NCI-H1092 (cell line): ENCODE results near the gene MIDN.
"Not testable (repeated sequence)": the region's sequence is repeated elsewhere in the genome, so short reads cannot be mapped to it uniquely, and the experiment has no call there.

Source experiments
- DNase-seq: peaks from one replicate; lab custom pipeline; 2025; lab: John Stamatoyannopoulos, UW

Gene MIDN

GRCh38 chr19:1248139-1248785 is at the start of gene MIDN:
Gene MIDN (plus strand): TSS chr19:1248583. CDS start chr19:1250297, 1,714 bp downstream.
- DNase-seq = no peak

DNA sequence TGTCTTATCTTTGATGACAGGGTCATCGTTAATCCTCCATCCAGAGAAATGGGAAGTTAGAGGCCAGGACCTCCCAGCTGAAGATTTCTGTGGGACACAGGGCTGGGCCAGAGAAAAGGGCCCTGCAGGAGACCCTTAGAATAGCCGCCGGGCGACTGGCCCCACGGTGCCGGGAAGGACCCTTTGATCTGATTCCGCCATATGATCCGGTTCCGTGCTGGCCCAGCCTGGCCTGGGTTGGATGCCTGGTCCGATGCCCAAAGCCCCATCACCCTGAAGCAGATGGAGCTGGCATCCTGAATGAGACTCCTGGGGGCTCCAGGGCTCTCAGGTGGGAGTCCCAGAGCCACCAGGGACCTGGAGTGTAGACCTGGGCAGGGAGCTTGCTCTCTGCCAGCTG is 48.9 kb upstream of the MIDN start:
- no peak for DNase-seq

DNA sequence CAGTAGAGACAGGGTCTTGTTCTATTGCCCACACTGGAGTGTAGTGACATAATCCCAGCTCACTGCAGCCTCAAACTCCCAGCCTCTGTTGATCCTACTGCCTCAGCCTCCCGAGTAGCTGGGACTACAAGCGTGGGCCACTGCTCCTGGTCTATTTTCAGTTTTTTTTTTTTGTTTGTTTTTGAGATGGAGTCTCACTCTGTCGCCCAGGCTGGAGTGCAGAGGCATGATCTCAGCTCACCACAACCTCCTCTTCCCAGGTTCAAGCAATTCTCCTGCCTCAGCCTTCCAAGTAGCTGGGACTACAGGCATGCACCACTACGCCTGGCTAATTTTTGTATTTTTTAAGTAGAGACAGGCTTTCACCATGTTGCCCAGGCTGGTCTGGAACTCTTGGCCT is 47.8 kb upstream of the MIDN start:
- DNase-seq = not testable (repeated sequence)

- DNase-seq = peak; percentile 97
Measured at GRCh38 chr19:1205114-1206099, 43.0 kb upstream of the MIDN start, which contains the start of gene STK11. Gene STK11 (plus strand): TSS chr19:1205778. CDS start chr19:1206914, 1,136 bp downstream.

DNA sequence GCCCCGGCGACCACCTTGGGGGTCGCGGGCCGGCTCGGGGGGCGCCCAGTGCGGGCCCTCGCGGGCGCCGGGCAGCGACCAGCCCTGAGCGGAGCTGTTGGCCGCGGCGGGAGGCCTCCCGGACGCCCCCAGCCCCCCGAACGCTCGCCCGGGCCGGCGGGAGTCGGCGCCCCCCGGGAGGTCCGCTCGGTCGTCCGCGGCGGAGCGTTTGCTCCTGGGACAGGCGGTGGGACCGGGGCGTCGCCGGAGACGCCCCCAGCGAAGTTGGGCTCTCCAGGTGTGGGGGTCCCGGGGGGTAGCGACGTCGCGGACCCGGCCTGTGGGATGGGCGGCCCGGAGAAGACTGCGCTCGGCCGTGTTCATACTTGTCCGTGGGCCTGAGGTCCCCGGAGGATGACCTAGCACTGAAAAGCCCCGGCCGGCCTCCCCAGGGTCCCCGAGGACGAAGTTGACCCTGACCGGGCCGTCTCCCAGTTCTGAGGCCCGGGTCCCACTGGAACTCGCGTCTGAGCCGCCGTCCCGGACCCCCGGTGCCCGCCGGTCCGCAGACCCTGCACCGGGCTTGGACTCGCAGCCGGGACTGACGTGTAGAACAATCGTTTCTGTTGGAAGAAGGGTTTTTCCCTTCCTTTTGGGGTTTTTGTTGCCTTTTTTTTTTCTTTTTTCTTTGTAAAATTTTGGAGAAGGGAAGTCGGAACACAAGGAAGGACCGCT is 42.1 kb upstream of the MIDN start:
- no peak for DNase-seq

DNA sequence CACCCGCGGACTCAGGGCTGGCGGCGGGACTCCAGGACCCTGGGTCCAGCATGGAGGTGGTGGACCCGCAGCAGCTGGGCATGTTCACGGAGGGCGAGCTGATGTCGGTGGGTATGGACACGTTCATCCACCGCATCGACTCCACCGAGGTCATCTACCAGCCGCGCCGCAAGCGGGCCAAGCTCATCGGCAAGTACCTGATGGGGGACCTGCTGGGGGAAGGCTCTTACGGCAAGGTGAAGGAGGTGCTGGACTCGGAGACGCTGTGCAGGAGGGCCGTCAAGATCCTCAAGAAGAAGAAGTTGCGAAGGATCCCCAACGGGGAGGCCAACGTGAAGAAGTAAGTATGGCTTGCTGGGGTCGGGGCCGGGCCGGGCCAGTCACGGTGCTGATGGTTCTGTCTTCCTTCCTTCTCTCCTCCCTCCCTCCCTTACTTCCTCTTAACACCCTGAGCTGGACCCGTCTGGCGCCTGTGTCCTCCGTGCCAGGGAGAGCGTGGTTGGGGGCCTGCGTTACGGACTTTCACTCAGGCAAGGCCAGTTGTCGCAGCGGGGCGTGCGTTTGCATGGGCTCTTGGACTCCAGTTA is 41.4 kb upstream of the MIDN start:
- no peak for DNase-seq

- DNase-seq = not testable (repeated sequence)
Measured at GRCh38 chr19:1208830-1209229, 39.6 kb upstream of the MIDN start.

DNA sequence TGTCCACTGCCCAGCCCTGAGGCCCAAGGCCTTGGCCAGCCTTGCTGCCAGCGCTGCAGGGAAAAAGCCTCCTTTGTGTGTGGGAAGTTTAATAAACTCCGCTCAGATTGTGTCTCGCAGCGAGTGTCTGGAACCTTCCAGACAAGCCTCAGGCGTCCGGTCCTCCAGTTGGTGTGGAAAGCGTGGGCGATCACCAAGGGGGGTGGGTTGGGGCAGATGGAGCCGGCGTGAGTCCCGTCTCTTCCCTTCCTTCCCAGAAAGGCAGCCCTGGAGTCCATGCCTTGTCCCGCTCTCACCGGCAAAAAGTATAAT is 38.2 kb upstream of the MIDN start:
- no peak for DNase-seq

GRCh38 chr19:1211494-1212234 is 36.7 kb upstream of the MIDN start:
- DNase-seq = no peak

DNA sequence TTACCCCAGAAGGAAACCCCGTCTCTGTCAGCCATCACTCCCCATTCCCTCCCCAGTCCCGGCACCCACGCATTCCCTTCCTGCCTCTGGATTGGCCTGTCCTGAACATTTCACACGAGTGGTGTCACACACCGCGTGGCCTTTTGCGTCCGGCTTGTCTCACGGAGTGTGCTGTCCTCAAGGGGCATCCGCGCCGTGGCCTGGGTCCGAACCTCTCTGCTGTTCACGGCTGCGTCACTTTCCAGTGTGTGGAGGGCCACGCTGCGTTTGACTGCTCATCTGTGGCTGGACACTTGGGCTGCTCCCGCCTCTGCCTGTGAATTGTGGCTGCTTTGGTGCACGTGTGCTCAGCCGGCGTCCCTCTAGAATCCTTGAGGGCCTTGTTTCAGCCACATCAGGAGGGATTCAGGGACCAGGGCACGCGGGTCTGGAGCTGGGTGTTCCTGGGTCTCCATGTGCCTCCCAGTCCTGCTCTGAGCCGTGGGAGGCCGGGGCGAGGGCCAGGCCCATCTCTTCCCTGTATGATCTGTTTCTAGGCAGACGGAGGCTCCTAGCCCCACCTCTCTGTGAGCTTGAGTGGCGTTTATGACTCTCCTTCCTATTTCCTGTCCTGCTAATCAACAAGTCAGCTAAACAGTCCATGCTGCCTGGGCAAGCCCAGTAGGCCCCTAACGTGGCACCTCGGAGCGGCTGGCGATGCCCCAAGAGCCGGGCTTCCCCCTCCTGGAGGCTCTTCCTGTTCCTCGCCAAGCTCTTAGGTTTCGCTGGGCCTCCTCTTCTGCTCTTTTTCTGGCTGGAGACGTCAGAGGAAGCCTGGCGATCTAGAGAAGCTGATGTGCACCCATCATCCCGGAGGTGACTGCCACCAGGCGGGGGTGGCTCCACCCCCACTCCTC is 34.7 kb upstream of the MIDN start:
- no peak for DNase-seq

DNA sequence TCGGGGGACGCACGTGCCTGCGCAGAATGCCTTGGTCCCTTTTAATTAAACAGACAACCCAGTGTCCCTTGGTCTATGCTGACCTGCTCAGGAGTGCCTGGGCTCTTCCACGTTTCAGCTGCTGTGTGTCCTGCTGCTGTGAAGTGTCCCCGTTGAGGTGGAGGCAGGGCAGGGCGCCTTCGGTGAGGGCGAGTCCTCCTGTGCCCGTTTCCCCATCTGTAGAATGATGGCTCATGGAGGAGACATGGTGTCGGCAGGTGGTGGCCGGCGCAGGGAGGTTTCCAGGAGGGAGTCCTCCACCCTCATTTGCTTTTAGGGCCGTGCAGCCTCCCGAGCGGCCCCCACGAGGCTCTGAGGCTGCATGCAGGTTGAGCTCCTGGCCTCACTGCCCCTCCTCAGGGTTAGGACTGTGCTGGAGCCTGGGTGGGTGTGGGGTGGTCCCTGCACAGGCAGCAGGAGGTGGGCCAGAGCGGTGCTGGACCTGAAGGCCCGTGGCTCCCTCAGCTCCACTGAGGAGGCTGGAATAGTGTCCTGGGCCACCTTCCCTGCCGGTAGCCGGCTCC is 34.0 kb upstream of the MIDN start:
- DNase-seq = no peak

- DNase-seq = no peak
Measured at GRCh38 chr19:1214862-1215731, 33.3 kb upstream of the MIDN start.

GRCh38 chr19:1216756-1217155 is 31.6 kb upstream of the MIDN start:
- no peak for DNase-seq

- DNase-seq = no peak
Measured at GRCh38 chr19:1217366-1217765, 31.0 kb upstream of the MIDN start.

DNA sequence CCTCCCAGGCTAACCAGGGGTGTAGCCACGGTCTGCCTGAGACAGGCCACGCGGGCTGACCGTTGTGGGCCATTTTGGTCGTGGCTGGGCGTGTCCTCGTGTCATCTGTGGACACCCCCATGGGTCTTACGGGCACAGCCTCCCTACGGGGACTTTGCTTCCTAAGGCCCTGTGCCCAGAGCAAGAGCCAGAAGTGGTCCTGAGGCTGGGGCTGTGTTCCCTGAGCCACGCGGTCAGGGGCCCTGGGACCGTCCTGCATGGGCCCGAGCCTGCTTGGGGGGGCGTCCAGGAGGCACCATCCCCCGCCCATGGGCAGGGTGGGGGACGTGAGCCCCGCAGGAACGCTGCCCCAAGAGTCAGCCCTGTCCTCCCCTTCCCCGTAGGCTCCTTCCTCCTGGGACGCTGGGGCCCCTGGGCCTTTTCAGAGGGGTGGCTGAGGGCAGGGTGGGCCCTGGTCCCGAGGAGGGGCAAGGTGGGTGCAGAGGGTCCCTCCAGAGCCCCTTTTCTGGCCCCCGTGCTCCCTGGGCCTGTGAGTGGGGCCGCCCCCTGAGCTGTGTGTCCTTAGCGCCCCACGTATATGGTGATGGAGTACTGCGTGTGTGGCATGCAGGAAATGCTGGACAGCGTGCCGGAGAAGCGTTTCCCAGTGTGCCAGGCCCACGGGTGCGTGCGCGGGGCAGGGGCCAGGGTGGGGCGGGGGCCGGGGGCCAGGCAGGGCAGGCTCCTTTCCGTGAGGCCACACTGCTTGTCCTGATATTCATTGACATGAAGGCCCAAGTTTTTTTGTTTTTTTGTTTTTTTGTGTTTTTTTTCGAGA is 29.4 kb upstream of the MIDN start:
- DNase-seq = no peak

GRCh38 chr19:1219786-1220476 is 28.5 kb upstream of the MIDN start:
- no peak for DNase-seq

GRCh38 chr19:1220477-1220930 is 27.9 kb upstream of the MIDN start:
- no peak for DNase-seq
